GM20000 (cell line): ENCODE measurements around the gene NCR2.

ENCODE experiments used
- DNase-seq: peaks from one replicate; pipeline ENCODE4 v3.0.0; 2012; ENCODE audit warnings: low spot score
- CTCF ChIP-seq: IDR thresholded peaks from 2 replicates; pipeline ENCODE4 v1.5.1; 2012; ENCODE audit warnings: mild to moderate bottlenecking, control low read depth; ENCODE audit errors: extremely low read depth, missing control alignments

The NCR2 gene

GRCh38 chr6:41298785-41299502 is 36.5 kb upstream of the NCR2 start:
- no peak for TF ChIP-seq CTCF
- DNase-seq, result no peak

- no peak for TF ChIP-seq CTCF
- DNase-seq, result no peak
These were observed 32.8 kb upstream of the NCR2 start for GRCh38 chr6:41302638-41303037.

- peak; percentile 57 for DNase-seq
- TF ChIP-seq CTCF, result no peak
These were observed 29.1 kb upstream of the NCR2 start for GRCh38 chr6:41306187-41306854.

GRCh38 chr6:41315203-41315602 is 20.2 kb upstream of the NCR2 start:
- no peak for DNase-seq
- TF ChIP-seq CTCF, result no peak

GRCh38 chr6:41315943-41316620 is 19.3 kb upstream of the NCR2 start:
- DNase-seq, result no peak
- TF ChIP-seq CTCF, result no peak

- no peak for DNase-seq
- no peak for TF ChIP-seq CTCF
These were observed 17.2 kb upstream of the NCR2 start for GRCh38 chr6:41318261-41318653.
